Right lobe of liver (tissue), 4 donors: ENCODE measurements around the gene GAPVD1.

Experiments used
- CTCF ChIP-seq, 4 donors: fragments of 200-600 bp in 3 of 4; fragments of 450-650 bp in 1 of 4; IDR thresholded peaks; one replicate each; pipeline versions ENCODE4 v1.5.1 to v1.8.0; 2016 to 2022; ENCODE audit warnings: antibody characterized with exemption in 4 of 4, mild to moderate bottlenecking in 2 of 4
- POLR2A ChIP-seq: fragments of 450-650 bp; IDR thresholded peaks from one replicate; pipeline ENCODE4 v1.6.1; 2017; ENCODE audit warnings: antibody characterized with exemption, mild to moderate bottlenecking
- donor health status: DM: no; HTN: no; CAD: no.
- donor health status: DM: no; HTN: no; CAD: no.
- donor health status: DM: no; HTN: yes; CAD: no.

GRCh38 chr9:125238127-125238914, 23.3 kb upstream of the GAPVD1 start:
- TF ChIP-seq CTCF (IDR thresholded peaks at IDR 0.05) (no peak), POLR2A (no peak)
